GM19043 (cell line): ENCODE results near the gene CFL2.
"Not testable (repeated sequence)": the region's sequence is repeated elsewhere in the genome, so short reads cannot be mapped to it uniquely, and the experiment has no call there.

Source experiments
- ATAC-seq: cut with Tn5 transposase; IDR thresholded peaks from one replicate; pipeline ENCODE4 v1.9.1; 2021; ENCODE audit warnings: low read depth; ENCODE audit not compliant: unreplicated experiment

The CFL2 gene

DNA sequence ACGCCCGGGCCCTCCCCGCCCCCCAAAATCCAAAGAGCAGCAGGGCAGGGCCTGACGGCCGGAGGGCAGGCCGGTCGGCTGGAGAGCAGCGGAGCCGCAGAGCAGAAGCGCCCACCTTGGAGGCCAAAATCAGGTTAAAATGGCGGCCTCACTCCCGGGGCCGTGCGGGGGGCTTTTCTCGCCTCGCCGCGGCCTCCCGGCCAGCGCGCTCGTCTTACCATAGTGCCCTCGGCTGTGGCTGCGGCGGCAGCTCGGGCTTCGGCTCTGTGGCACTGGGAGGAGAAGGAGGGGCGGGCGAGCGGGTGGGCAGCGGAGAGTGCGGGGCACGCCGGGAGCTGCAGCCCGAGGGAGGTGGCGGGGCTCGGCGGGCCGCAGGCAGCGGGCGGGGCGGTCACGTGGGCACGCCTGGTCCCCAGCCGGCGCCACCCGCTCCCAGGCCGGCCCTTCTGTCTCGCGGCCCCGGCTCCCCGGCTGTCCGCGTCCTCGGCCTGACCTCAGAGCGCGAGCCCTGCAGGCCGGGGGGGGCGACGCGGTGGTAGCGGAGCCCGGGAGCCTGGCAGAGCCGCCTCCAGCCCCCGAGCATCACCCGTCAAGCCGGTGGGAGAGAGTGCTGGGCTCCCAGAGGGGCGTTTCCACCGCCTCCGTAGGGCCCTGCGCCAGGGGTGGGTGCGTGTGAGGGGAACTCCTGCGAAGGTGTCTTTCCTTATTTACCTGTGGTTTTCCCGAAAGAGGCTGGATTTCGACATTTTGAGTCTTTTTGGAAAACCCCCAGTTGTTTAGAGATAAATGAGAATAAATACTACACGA is at the start of gene CFL2:
Gene CFL2, minus strand, starts transcription at position 274 of the 807 bp plus-strand sequence. Its CDS starts 53 bp downstream, at position 221.
- ATAC-seq, result peak; percentile 85

DNA sequence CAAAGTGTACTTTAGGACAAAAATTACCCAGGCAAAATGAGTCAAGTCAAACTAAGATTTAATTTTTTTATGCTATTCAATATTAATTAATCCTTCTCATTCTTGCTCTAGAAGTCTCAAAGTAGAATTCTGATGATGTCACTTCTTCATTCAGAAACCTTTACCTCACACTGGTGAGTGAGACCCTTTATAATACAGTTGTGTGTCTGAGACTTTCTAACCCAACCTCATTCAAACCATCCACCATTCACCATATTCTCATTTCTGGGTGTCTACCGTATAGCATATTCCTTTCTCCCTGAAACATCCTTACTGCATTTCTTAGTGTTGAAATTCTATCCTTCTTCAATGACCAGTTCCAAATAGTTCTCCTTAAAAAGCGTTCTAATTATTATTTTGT is 40.8 kb upstream of the CFL2 start:
- no peak for ATAC-seq

- no peak for ATAC-seq
These were observed 40.3 kb upstream of the CFL2 start for GRCh38 chr14:34754687-34755086.

GRCh38 chr14:34750670-34751069 is 36.3 kb upstream of the CFL2 start:
- ATAC-seq, result no peak

DNA sequence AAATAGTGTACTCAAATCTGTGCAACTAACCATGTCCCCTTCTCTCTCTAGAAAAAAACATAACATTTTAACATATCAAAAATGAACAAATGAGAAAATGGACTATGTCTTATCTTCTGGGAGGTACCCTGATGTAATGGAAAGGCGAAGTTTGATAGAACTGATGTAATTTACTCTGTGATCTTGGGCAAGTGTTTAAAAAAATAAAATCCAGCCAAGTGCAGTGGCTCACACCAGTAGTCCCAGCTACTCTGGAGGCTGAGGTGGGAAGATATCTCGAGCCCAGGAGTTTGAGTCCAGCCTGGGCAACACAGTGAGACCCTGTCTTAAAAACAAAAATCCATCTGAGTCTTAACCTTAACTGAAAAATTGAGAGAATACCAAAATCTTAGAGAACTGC is 35.8 kb upstream of the CFL2 start:
- ATAC-seq, result no peak

DNA sequence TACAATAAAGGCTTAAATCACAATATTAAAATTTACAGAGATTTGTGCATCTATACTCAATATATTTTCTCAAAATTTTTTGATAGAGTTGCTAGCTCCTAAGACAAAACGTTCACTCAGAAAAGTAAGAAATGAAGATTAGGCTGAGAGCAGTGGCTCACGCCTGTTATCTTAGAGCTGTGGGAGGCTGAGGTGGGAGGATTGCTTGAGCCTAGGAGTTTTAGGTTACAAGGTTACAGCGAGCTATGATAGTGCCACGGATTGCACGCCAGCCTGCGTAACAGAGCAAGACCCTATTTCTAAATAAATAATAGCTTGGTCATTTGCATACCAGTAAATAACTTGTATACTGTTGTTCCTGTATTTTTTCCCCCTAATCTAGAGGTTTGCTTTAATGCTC is 35.0 kb upstream of the CFL2 start:
- ATAC-seq, result no peak

DNA sequence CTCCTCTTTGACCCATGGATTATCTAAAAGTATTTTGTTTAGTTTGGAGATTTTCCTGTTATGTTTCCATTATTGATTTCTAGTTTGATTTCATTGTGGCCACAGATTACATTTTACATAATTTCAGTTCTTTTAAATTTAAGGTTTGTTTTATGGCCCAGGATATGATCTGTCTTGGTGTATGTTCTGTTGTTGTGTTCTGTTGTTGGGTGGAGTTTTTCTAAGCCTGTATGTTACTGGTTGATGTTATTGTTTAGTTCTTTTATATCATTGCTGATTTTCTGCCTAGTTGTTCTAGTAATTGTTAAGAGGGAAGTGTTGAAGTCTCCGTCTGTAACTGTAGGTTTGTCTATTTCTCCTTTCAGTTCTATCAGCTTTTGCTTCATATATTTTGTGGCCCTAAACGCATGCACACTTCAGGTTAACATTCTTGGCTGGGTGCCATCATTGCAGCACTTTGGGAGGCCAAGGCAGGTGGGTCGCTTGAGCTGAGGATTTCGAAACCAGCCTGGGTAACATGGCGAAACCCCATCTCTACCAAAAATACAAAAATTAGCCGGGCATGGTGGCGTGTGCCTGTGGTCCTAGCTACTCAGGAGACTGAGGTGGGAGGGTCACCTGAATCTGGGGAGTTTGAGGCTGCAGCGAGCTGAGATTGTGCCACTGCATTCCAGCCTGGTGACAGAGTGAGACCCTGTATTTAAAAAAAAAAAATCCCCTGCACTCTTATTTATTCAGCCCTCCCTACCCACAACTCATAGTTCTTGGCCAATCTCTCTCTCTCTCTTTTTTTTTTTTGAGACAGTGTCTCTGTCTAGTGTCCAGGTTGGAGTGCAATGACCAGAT is 28.1 kb upstream of the CFL2 start:
- no peak for ATAC-seq

- ATAC-seq, result no peak
These were observed 27.4 kb upstream of the CFL2 start for GRCh38 chr14:34741840-34742239.

GRCh38 chr14:34740139-34740538 is 25.7 kb upstream of the CFL2 start:
- ATAC-seq, result not testable (repeated sequence)

GRCh38 chr14:34737079-34737478 is 22.7 kb upstream of the CFL2 start:
- not testable (repeated sequence) for ATAC-seq

DNA sequence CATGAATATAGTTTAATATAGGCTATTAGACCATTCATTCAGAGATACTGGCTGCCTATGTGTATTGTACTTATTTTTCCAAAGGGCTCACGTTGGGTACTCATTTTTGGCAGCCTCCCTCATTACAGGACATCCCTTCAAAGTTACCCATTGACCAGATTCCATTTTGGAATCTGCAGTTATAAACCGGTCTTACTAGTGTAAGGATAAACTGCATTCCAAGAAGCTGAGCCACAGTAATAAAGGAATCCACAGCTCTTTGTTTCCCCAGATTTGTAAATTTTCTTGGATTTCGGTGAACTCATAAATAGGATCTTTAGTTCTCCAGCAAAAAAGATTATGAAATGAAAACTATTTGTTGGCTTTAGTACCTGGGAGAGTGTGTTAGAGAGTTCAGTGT is 18.9 kb upstream of the CFL2 start:
- ATAC-seq, result no peak

DNA sequence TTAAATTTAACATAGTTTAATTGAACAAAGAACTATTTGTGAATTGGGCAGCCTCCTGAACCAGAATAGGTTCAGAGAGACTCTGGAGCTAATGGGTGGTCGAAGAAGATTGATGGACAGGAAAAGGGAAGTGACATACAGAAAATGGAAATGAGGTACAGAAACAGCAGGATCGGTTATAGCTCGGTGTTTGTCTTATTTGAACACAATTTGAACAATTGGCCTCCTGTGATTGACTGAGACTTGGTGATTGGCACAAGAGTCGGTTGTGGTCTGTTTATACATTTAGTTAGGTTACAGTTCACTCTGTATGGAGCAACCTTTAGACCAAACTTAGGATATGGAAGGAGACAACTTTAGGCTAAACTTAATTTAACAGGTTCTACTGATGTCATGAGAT is 18.4 kb upstream of the CFL2 start:
- no peak for ATAC-seq

- ATAC-seq, result no peak
These were observed 9.5 kb upstream of the CFL2 start for GRCh38 chr14:34723867-34724266.

DNA sequence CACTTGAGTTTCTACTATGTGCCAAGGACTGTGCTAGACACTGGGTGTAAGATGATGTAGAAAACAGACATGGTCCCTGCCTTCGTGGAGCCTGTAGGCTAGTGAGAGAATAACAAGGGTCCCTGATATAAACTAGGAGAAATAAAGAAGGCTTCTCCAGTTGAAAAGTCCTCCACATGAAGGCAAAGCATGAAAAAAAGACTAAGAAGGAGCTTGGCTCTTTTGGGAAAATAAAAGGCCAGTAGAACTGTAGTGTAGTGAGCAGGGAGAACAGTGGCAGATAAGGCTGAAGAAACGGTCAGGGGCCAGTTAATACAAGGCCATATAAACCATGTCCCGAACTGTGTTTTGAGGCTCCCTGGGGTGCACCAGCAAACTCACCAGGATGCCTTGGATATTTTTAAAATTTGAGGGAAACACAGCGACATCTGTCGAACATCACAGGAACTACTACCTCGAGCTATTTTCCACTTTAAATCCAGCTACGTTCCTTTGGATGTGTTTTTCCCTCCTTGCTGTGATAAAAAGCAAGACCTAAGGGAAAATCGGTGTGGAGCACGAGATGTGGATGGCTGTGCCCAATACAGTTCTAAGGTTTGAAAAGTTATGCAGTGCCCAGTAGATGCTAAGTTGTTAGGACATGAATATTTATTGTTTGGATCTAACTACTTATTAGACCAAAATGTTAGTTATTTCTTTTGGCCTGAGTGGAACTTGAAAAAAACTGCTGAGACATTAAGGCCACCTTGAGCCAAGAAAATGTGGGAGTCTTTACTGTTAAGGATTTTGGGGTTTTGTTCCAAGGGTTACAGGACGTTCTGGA is 8.5 kb upstream of the CFL2 start:
- ATAC-seq, result no peak

DNA sequence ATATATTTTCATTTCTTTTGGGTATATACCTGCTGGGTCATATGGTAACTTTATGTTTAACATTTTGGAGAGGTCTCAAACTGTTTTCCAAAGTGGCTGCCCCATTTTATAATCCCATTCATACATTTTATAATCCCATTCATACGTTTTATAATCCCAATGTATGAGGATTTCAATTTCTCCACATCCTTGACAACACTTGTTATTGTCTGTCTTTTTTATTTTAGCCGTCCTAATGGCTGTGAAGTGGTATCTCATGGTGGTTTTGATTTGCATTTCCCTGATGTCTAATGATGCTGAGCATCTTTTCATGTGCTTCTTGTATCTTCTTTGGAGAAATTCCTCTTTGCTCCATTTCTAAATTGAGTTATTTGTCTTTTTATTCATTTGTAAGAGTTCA is 6.7 kb upstream of the CFL2 start:
- no peak for ATAC-seq

DNA sequence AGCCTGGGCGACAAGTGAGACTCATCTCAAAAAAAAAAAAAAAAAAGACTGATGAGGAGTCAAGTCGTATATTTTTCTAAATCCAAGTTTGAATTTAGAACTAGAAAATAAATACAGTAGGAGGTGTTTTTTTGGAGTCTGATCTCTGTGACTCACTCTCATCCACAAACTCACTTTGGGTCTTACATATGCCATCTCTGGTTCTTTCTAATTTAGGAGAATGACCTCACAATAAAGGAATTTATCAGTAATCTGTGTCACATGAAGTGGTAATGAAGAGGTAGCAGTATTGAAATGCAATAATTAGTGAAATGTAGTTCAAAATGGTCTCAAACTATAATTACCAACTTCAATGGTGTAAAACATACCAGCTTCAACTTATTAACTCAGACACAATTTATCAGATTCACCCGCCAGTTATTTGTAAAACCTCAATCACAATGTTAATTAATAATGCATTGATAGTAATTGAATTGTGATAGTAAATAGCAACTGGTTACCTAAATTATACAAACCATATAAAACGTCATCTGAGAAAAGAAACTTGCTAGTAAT is 4.4 kb upstream of the CFL2 start:
- no peak for ATAC-seq

DNA sequence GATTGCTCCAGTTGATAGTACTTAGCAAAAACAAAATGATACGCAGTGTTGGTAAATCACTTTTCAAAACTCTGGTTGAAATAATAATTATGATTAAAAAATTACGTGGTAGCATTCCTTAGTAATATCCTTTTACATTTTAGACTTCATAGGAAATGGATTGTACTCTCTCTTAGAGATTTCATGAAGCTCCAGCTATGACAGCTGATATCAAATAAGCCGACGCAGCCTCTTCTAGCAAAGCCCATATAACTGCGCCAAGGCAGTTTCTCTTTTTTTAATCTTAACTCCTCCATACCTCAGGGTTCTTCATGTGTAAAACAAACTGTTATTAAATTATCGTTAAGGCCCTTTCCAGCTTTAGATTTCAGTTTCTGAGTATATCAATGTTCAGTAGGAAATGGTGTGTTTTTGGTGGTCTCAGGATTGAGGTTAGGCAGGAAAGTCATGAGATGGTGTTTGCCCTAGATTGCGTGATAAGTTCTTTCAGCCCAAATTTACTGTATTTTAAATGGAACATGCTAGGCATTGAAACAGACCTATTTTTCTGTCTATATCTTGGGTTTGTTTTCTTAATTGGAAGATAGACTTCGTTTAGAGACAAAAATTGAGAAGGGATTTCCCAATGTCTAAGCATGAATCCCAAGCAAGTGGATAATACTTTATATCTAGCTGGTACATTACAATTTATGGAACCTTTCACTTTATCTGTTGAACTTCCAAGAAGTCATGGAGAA is 902 bp upstream of the CFL2 start:
- no peak for ATAC-seq

- no peak for ATAC-seq
These were observed 593 bp downstream of the CFL2 start for GRCh38 chr14:34713681-34714319.

- ATAC-seq, result no peak
These were observed 1.2 kb downstream of the CFL2 start for GRCh38 chr14:34713122-34713680.
